SK-N-SH (cell line): Measurements from ENCODE around the gene GPATCH1.
"Not testable (repeated sequence)": the region's sequence is repeated elsewhere in the genome, so short reads cannot be mapped to it uniquely, and the experiment has no call there.

ENCODE experiments used
- CTCF ChIP-seq: fragments of 200-600 bp; sonication (generic); IDR thresholded peaks from 2 replicates; pipeline ENCODE4 v1.6.1; 2017; ENCODE audit warnings: antibody characterized with exemption, mild to moderate bottlenecking, moderate library complexity
- EP300 ChIP-seq, 2 experiments: IDR thresholded peaks; 2 replicates each; pipeline versions ENCODE4 v1.4.0 to v1.6.1; 2012; ENCODE audit warnings: borderline replicate concordance in 1 of 2, low read depth in 1 of 2, low read length in 1 of 2
- FOXJ3 ChIP-seq: sonication (generic); formaldehyde crosslinking; IDR thresholded peaks from 2 replicates; pipeline ENCODE4 v1.5.1; 2020; ENCODE audit warnings: mild to moderate bottlenecking, missing genetic modification reagents
- SIN3A ChIP-seq: IDR thresholded peaks from 2 replicates; pipeline ENCODE4 v1.6.1; 2012; ENCODE audit warnings: low read depth, mild to moderate bottlenecking, low read length, moderate library complexity, borderline replicate concordance
- SMC3 ChIP-seq: IDR thresholded peaks from 2 replicates; pipeline ENCODE4 v1.6.1; 2012; ENCODE audit warnings: low read depth, low read length, improper control_type of control experiment
- TF ChIP-seq, protein P1 (sequence below): IDR thresholded peaks from 2 replicates; pipeline ENCODE4 v1.4.0; 2012; ENCODE audit warnings: low read depth
- TF ChIP-seq, protein P2 (sequence below): fragments of 150-350 bp; IDR thresholded peaks from 2 replicates; pipeline ENCODE4 v1.6.1; 2017; ENCODE audit warnings: antibody characterized with exemption, low read length, low read depth, borderline replicate concordance
- TF ChIP-seq, protein P3 (sequence below): IDR thresholded peaks from 2 replicates; pipeline ENCODE4 v1.6.1; 2012; ENCODE audit warnings: mild to moderate bottlenecking, low read depth, low read length, moderate library complexity

- TF ChIP-seq, protein P1, sequence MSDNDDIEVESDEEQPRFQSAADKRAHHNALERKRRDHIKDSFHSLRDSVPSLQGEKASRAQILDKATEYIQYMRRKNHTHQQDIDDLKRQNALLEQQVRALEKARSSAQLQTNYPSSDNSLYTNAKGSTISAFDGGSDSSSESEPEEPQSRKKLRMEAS: not testable (repeated sequence)
- not testable (repeated sequence) for TF ChIP-seq FOXJ3 (CRISPR knock-in tag); SIN3A; SMC3; EP300 (IDR thresholded peaks at IDR 0.05; ENCODE audit: borderline replicate concordance in 1 of 2, low read depth in 1 of 2, low read length in 1 of 2); CTCF
- TF ChIP-seq, protein P2, sequence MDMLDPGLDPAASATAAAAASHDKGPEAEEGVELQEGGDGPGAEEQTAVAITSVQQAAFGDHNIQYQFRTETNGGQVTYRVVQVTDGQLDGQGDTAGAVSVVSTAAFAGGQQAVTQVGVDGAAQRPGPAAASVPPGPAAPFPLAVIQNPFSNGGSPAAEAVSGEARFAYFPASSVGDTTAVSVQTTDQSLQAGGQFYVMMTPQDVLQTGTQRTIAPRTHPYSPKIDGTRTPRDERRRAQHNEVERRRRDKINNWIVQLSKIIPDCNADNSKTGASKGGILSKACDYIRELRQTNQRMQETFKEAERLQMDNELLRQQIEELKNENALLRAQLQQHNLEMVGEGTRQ: not testable (repeated sequence)
- TF ChIP-seq, protein P3, sequence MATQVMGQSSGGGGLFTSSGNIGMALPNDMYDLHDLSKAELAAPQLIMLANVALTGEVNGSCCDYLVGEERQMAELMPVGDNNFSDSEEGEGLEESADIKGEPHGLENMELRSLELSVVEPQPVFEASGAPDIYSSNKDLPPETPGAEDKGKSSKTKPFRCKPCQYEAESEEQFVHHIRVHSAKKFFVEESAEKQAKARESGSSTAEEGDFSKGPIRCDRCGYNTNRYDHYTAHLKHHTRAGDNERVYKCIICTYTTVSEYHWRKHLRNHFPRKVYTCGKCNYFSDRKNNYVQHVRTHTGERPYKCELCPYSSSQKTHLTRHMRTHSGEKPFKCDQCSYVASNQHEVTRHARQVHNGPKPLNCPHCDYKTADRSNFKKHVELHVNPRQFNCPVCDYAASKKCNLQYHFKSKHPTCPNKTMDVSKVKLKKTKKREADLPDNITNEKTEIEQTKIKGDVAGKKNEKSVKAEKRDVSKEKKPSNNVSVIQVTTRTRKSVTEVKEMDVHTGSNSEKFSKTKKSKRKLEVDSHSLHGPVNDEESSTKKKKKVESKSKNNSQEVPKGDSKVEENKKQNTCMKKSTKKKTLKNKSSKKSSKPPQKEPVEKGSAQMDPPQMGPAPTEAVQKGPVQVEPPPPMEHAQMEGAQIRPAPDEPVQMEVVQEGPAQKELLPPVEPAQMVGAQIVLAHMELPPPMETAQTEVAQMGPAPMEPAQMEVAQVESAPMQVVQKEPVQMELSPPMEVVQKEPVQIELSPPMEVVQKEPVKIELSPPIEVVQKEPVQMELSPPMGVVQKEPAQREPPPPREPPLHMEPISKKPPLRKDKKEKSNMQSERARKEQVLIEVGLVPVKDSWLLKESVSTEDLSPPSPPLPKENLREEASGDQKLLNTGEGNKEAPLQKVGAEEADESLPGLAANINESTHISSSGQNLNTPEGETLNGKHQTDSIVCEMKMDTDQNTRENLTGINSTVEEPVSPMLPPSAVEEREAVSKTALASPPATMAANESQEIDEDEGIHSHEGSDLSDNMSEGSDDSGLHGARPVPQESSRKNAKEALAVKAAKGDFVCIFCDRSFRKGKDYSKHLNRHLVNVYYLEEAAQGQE: not testable (repeated sequence)
Observed at GRCh38 chr19:33036370-33037167, 44.4 kb upstream of the GPATCH1 start.
